ENCODE data around the gene GPC3.

DNA sequence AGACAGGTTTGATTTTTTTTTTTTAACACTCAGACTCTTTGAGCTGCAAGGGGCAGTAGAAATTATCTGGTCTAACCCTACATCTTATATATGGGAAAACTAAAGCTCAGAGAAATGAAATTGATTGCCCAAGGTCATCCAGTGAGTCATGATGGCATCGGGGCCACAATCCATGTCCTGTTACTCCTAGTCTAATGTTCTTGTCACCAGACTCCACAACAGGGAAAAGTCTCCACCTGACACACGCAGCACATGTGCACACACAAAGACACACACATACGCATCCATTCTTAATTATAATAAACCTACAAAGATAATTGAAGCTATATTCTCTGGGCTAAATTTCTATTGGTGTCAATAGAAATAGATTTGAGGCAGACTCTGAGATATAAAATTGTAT, 48.4 kb downstream of the GPC3 start:
- TF ChIP-seq CTCF (conservative IDR thresholded peaks at IDR 0.05 in 1 of 2, IDR thresholded peaks at IDR 0.05 in 1 of 2; ENCODE audit: extremely low read depth in 1 of 2, insufficient read depth in 1 of 2, low read depth in 1 of 2, low read length in 2 of 2) = no peak
- TF ChIP-seq EZH2 (IDR thresholded peaks at IDR 0.05; ENCODE audit: borderline replicate concordance, low read length) = no peak
